Raji (cell line): Measurements from ENCODE around the gene PRKCE.

ENCODE experiments used
- POLR2A ChIP-seq: IDR thresholded peaks from 2 replicates; pipeline ENCODE4 v1.6.1; 2011; ENCODE audit warnings: low read depth, low read length, control low read depth; ENCODE audit not compliant: insufficient read depth

Gene PRKCE

DNA sequence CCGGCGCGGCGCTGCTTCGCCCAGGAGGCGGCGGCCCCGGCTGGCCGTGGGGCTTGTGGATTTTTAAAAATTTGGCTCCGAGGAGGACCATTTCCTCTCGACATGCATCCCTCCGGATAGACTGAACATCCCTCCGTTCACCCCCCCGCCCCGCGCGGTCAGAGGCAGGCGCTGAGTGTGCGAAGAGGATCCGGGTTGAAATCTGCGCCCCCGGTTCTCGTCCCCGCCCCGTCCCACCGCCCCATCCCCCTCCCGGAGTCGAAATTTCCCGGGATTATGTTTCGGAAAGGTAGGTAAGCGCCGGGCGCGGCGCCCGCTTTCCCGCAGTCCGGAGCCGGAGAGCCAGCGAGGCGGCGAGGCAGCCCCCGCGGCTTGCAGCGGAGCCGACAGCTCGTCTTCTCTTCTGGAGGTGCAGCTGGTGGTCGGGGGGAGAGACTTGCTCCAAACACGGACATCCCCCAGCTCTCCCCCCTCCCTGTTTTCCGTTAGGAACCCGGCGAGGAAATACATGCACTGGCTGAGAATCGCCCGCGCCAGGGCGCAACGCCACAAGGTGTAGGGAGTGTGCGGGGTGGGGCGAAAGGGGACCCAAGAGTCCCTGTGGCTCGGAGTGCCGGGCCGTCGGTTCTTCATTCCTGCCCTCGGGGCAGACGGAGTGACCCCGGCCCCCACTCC, at the start of gene PRKCE:
TSS of gene PRKCE (plus strand) at position 261 of the 675 bp plus-strand sequence.
- TF ChIP-seq POLR2A = no peak

DNA sequence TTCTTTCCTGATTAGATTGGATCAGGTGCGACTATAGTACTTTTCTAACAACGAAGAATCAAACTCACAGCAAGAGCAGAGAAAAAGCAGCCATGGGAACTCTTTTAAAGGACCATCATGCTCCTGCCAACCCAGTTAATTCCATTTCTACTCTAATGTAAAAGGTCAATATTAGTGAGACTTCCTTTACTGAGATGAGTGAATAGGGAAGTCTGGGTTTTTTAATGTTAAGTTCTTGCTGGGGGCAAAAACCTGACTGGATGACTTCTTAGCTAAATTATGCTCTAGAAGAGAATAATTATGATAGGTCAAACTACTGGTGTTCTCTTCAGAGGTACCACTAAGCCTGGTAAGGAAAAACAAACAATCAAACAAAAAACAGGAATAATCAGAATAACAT, 48.9 kb upstream of the PRKCE start:
- no peak for TF ChIP-seq POLR2A

DNA sequence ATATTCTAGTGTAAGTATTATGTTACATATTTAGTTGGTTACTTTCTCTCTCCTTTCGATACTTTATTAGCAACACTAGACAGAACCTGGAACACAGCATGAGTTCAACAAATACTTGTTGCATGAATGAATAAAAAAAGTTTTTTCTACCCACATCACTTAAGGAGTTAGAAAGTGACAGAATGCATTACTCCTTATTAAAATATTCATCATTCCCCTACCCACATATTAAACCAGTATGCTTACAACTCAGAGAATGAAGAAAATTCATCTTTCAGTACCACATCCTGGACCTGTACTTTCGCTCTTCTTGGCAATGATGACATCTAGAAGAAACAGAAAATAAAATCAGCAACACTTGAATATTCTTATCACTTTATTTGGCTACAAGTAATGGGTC, 46.4 kb upstream of the PRKCE start:
- TF ChIP-seq POLR2A = no peak

DNA sequence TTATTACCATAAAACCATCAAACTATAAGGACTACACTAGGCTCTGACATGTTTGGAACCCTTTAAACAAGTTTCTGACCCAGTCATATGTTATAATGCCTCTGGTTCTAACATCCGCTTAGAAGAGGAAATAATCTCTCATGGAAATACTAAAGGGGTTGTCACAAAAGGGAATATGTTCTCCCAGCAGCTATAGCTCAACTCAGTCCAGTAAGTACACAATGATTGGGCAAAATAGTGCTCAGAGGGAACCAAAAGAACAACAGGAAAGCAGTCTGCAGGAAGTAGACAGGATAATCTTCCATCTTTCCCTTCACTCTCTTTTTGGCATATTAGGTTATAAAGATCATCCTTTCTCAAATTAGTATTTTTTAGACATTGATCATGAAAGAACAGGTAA, 44.7 kb upstream of the PRKCE start:
- TF ChIP-seq POLR2A = no peak

DNA sequence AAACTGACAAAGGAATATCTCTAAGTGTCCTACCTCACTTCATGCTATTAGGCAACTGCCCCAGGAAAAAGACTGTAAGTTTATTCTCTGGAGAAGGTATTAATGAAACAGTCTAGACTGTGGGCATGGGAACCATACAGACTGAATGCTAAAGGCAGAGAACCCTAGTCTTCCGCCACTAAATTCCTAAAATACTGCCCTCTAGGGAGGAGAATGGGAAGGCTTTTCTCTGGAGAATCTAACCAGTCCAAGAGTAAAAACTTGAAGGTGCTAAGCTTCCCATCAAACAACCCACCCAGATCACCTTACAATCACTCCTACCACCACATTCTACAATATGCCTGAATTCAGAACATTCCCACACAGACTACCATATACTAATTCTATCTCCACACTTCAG, 43.8 kb upstream of the PRKCE start:
- TF ChIP-seq POLR2A = no peak

DNA sequence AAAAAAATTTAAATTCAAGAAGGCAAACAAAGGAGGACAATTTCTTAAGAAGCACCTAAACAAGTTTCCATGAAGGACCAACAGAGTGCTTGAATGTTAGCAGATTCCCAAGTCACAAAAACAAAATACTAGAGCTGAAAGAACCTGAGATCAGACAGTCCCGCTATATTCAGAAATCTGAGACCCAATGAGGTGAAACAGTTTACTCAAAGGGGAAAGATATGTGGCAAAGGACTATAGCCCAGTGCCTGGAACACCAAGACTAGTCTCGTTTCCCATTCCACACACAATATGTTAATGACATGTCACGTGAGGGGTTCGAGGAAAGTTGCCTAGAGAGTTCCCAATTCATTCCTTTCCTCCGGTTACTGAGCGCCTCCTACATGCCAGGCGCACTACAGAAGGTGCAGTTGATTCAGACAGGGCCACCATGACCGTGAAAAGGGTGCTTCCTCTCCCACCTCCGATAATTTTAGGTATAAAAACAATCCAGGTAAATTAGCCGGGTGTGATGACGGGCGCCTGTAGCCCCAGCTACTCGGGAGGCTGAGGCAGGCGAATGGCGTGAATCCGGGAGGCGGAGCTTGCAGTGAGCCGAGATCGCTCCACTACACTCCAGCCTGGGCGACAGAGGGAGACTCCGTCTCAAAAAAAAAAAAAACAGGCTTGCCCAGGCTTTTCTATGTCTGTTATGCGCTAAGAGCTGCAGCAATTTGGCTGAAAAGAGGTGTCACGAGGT, 41.0 kb upstream of the PRKCE start:
- no peak for TF ChIP-seq POLR2A

DNA sequence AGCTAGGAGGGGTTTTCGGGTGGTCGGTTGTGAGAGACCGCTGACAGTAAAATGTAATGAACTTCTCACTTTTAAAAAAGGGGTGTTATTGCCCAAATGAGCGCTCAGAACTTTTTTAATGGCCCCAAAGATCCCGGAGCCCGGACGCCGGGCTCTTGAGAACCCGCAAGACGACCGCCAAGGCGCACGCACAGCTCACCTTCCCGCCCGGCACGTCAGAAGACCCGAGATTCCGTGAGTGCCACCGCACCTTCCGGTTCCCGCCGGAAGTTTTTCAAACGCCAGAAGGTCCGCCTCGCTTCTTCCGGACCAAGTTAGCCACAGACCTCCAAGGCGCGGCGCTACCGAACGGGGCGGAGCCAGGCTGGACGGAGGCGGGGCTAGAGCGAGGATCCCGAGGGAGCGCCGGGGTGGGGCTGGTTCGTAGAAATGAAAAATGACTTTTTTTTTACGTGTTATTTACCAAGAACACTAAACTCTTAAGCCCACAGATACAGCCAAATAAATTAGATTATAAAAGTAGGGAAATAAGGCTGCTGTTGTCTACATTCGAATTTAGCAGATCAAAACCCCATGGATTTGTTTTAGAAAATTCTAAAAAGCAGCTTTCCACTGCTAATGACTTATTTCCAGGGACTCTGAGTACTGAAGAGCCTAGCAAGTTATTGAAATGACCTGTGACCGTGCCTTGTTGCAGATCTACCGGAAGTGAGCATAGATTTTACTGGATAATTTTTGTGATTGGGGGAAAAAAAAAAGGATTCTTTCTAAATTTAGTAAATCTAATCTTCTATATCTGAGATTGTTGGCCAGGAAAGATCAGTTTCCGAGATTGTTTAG, 40.2 kb upstream of the PRKCE start, which contains the start of gene SRBD1:
TSS of gene SRBD1 (minus strand) at position 248 of the 840 bp plus-strand sequence. CDS start 5,826 bp downstream, outside the sequence.
- peak; percentile 80 for TF ChIP-seq POLR2A

DNA sequence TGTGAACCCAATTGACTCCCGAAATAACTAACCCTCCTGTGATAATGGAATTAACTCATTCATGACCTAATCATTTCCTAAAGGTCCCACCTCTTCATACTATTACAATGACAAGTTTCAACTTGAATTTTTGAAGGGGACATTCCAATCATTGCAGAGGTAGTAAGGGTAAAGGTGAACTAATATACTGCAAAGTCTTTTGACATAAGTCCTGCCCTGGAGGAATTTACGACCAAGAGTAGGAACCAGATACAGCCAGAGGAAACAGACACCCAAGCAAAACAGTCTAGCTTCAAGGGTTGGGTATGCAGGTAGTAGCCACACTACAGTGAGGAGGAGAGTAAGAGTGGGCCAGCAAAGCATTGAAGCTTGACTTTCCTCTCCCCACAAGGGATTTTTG, 39.2 kb upstream of the PRKCE start:
- no peak for TF ChIP-seq POLR2A

DNA sequence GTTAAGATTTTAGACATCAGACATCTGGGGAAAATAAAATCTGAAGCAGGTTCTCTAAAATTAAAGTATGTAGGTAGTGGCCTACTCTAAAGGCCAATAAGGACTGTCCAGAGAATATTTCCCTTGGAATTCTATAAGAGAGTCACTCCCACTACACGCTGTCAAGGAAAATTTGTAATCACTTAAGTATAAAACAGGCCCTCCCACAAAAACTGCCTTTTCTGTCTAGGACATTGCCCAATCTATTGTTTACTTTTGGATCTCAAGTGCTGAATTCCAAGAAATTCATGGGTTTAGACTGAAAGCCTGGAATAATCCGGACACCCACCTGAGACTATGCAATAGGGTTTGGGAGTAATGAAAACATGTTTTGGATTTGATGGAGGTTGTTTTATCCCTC, 38.7 kb upstream of the PRKCE start:
- TF ChIP-seq POLR2A = no peak

DNA sequence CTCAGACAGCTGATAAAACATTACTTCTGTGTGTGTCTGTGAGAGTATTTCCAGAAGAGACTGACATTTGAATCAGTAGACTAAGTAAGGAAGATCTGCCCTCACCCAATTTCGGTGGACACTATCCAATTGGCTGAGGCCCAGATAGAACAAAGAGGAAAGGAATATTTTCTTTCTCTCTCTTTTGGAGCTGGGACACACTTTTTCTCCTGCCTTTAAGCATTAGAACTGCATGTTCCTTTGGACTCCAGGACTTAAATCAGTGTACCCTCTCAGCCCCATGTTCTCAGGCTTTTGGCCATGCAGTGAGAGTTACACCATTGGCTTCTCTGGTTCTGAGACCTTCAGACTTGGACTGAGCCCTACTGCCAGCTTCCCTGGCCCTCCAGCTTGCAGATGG, 37.1 kb upstream of the PRKCE start:
- TF ChIP-seq POLR2A = no peak

DNA sequence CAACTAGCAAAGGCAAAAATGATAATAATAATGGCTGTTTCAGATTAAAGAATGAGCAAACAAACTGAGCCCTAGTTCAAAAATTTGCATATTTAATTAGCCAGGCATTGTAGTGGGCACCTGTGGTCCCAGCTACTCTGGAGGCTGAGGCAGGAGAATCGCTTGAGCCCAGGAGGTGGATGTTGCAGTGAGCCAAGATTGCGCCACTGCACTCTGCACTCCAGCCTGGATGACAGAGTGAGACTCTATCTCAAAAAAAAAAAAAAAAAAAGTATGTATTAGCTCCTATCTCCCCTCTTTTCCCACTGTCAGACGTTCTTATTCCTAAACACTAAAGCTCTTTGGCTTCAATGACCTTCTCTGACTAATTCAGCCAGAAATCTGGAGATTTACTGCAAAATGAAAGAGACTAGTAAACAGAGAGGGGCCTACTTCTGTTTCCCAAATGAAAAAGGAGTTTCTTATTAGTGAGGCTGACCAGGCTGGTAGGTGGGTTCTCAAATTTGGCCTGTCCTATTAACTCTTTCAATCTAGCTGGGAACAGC, 36.5 kb upstream of the PRKCE start:
- TF ChIP-seq POLR2A = no peak

DNA sequence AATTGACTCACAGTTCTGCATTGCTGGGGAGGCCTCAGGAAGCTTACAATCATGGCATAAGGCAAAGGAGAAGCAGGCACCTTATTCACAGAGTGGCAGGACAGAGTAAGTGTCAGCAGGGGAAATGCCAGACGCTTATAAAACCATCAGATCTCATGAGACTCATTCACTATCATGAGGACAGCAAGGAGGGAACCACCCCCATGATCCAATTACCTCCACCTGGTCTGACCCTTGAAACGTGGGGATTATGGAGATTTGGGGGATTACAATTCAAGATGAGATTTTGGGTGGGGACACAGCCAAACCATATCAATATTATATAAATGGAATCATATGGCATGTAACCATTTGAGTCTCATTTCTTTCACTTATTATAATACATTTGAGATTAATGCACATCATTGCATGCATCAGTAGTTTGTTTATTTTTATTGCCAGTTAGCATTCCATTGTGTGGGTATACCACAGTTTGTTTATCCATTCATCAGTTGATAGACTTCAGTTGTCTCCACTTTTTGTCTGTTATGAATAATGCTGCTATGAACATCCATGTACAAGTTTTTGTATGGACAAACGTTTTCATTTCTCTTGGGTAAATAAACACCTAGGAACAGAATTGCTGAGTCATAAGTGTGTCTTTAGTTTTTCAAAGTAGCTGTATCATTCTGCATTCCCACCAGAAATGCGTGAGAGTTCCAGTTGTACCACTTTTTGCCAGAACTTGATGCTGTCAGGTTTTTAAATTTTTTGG, 34.6 kb upstream of the PRKCE start:
- no peak for TF ChIP-seq POLR2A

DNA sequence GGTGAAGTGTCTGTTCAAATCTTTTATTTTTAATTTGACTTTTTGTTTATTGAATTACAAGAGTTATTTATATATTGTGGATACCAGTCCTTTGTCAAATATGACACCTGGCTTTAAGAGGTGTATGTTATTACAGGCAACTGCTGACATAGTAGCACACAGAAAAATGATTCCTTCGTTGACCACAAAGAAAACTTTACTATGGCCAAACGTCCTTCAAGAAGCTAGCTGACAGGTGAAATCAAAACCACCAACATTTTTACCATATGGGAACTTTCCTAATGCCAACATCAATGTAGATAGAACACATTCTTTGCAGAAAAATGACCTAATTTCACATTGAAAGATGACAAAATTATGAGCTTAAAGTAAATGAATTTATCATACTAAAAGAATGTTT, 34.0 kb upstream of the PRKCE start:
- no peak for TF ChIP-seq POLR2A

DNA sequence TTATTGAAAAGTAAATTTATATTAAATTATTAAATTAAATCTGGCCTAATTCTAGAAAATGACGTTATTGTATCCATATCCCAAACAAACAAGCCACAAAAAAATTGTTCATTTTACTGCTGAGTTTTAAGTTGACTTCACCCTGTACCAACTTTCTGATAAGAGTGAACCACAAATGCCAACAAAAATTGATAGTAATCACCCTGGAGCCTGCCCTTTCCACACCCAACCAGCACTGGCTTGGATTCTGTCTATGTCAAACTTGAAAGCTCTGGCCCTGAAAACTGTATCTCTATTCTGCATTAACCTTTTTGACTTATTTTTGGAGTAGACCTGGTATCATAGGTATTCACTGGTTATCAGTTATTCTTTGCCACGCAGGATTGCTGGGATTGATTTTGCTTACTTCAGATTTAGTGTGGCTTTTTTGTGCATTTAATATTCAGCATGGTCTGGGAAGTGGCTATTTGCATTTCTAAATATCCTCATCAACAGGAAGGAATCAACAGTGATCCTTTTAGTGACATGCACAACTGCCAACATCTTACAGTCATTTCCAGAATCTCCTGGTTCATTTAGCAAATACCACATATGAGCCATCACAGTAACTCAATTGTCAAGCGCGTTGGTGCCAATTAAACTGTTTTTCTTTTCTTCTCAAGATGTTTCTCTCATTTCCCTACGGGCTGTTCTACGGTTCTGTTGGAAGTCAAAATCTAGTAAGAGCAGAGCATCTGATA, 29.0 kb upstream of the PRKCE start:
- no peak for TF ChIP-seq POLR2A
